ENCODE results near the gene EML1.

EML1 gene

GRCh38 chr14:99781091-99781490 lies 12.1 kb upstream of the EML1 start:
- DNase-seq (ENCODE audit: low spot score) = no peak
- in situ Hi-C loops (cut with MboI; ENCODE audit: low sequenced_read_pairs, unreplicated experiment) = no loop called here
- TF ChIP-seq CTCF (IDR thresholded peaks at IDR 0.05; ENCODE audit: borderline replicate concordance, control extremely low read depth, extremely low read depth, insufficient read depth, missing control alignments) = no peak

- no peak for DNase-seq (ENCODE audit: low spot score)
- TF ChIP-seq CTCF (IDR thresholded peaks at IDR 0.05; ENCODE audit: borderline replicate concordance, control extremely low read depth, extremely low read depth, insufficient read depth, missing control alignments) = no peak
- in situ Hi-C loops (cut with MboI; ENCODE audit: low sequenced_read_pairs, unreplicated experiment) = no loop called here
These were observed 11.2 kb upstream of the EML1 start for GRCh38 chr14:99781853-99782610.

GRCh38 chr14:99784508-99784907 lies 8.7 kb upstream of the EML1 start:
- in situ Hi-C loops (cut with MboI; ENCODE audit: low sequenced_read_pairs, unreplicated experiment) = no loop called here
- DNase-seq (ENCODE audit: low spot score) = no peak
- no peak for TF ChIP-seq CTCF (IDR thresholded peaks at IDR 0.05; ENCODE audit: borderline replicate concordance, control extremely low read depth, extremely low read depth, insufficient read depth, missing control alignments)

GRCh38 chr14:99785426-99785825 lies 7.8 kb upstream of the EML1 start:
- in situ Hi-C loops (cut with MboI; ENCODE audit: low sequenced_read_pairs, unreplicated experiment) = no loop called here
- no peak for TF ChIP-seq CTCF (IDR thresholded peaks at IDR 0.05; ENCODE audit: borderline replicate concordance, control extremely low read depth, extremely low read depth, insufficient read depth, missing control alignments)
- DNase-seq (ENCODE audit: low spot score) = no peak

- in situ Hi-C loops (cut with MboI; ENCODE audit: low sequenced_read_pairs, unreplicated experiment) = no loop called here
- DNase-seq (ENCODE audit: low spot score) = no peak
- TF ChIP-seq CTCF (IDR thresholded peaks at IDR 0.05; ENCODE audit: borderline replicate concordance, control extremely low read depth, extremely low read depth, insufficient read depth, missing control alignments) = no peak
These were observed 6.7 kb upstream of the EML1 start for GRCh38 chr14:99786511-99786989.

GRCh38 chr14:99788713-99789112 lies 4.5 kb upstream of the EML1 start:
- in situ Hi-C loops (cut with MboI; ENCODE audit: low sequenced_read_pairs, unreplicated experiment) = no loop called here
- no peak for DNase-seq (ENCODE audit: low spot score)
- TF ChIP-seq CTCF (IDR thresholded peaks at IDR 0.05; ENCODE audit: borderline replicate concordance, control extremely low read depth, extremely low read depth, insufficient read depth, missing control alignments) = no peak
